Endothelial cell of umbilical vein (primary cell): ENCODE results near the gene AKAP5.

Experiments
- MYC ChIP-seq: IDR thresholded peaks from one replicate; pipeline ENCODE4 v1.6.1; 2011; ENCODE audit warnings: mild to moderate bottlenecking, low read depth, low read length
- POLR2AphosphoS5 ChIP-seq: IDR thresholded peaks from 2 replicates; pipeline ENCODE4 v1.6.1; 2012; ENCODE audit warnings: low read depth, mild to moderate bottlenecking, control low read depth, low read length, moderate library complexity; ENCODE audit not compliant: insufficient read depth
- TF ChIP-seq, protein P1 (sequence below), 2 donors: IDR thresholded peaks; 1 replicate in 1 of 2; 2 replicates in 1 of 2; pipeline ENCODE4 v1.5.1; 2011; ENCODE audit warnings: low read length in 2 of 2, mild to moderate bottlenecking in 2 of 2, moderate library complexity in 2 of 2, control low read depth in 1 of 2, inconsistent platforms in 1 of 2, low read depth in 1 of 2; ENCODE audit not compliant: insufficient read depth in 1 of 2; ENCODE audit errors: extremely low read depth in 1 of 2

DNA sequence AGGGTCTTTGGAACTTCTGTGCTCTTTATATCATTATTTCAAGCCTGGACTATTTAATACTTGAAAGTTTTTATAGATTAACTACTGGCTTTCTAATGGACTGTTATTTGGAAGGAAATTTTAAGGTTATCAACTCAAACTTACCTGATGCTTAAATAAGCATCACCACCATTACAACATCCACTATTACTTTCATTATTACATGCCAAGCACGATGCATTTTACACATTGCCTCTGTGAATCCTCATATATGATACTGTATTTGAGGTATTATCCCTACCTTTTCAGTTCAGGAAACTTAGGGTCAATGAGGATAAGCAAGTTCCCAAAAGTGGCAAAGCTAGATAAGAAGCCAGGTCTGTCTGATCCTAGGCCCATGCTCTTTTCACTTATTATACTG lies 51.7 kb downstream of the AKAP5 start:
- TF ChIP-seq, protein P1, sequence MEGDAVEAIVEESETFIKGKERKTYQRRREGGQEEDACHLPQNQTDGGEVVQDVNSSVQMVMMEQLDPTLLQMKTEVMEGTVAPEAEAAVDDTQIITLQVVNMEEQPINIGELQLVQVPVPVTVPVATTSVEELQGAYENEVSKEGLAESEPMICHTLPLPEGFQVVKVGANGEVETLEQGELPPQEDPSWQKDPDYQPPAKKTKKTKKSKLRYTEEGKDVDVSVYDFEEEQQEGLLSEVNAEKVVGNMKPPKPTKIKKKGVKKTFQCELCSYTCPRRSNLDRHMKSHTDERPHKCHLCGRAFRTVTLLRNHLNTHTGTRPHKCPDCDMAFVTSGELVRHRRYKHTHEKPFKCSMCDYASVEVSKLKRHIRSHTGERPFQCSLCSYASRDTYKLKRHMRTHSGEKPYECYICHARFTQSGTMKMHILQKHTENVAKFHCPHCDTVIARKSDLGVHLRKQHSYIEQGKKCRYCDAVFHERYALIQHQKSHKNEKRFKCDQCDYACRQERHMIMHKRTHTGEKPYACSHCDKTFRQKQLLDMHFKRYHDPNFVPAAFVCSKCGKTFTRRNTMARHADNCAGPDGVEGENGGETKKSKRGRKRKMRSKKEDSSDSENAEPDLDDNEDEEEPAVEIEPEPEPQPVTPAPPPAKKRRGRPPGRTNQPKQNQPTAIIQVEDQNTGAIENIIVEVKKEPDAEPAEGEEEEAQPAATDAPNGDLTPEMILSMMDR (IDR thresholded peaks at IDR 0.05; ENCODE audit: extremely low read depth in 1 of 2, insufficient read depth in 1 of 2, low read depth in 1 of 2, low read length in 2 of 2), result no peak
- no peak for TF ChIP-seq MYC
- no peak for TF ChIP-seq POLR2AphosphoS5
